Measurements from ENCODE around the gene TRIM2. TPM values are rescaled to one million over a fixed set of nuclear protein-coding genes. Genes with fewer than 3 reads are reported as not detected.

TRIM2 gene
- total and polyA plus RNA-seq, 9 donors = 9.5 to 57.5 (median 44.4) TPM

DNA sequence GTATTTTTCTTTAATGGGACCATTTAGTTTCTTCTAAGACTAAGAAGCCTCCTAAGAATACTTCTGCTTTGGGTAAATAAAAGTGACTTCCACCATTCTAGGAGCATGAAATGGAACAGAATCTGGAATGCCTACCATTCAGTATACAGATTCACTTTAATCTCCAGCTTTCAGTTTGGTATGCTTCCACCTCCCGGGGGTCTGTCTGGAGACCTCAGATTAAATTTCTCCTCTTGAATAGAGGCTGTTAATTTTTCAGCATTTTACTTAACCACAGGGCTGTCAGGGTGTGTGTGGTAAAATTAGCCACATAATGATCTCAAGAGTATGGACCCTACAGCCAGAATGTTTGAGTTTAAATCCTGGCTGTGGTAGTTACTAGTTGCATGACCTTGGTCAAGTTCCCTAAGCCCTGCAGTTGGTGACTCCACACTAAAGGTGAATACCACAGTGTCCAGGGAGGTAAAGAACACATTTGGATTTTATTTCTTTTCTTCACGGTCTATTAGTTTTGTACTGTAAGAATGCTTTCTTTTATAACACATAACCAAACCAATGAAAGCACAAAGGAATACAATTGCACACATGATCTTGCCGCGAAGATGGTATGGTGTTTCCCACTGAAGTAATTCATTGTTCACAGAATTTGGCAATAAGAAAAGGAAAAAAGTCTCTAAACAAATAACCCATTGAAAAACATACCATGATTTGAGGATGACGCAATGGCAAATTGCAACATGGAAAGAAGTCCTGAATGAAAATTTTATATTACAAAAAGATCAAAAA lies 37.3 kb upstream of the TRIM2 start:
- H3K4me3 ChIP-seq = no peak overlapping the region
- no peaks in the 10 kb centered on the region for H3K4me1 ChIP-seq (ENCODE audit: insufficient read depth)
- WGBS, 3 donors = 72 to 83% (median 76%) methylated on average over 5 of the region's 5 CpGs
- H3K9me3 ChIP-seq = no peaks in the 10 kb centered on the region
- no peaks in the 10 kb centered on the region for H3K36me3 ChIP-seq
- intact Hi-C loops (cut with DNase I) = no loop called here
- no peaks in the 10 kb centered on the region for H3K27me3 ChIP-seq
- DNase-seq = no peak
- H3K27ac ChIP-seq = no peak overlapping the region
- TF ChIP-seq EP300 (IDR thresholded peaks at IDR 0.05) (no peak), POLR2A (IDR thresholded peaks at IDR 0.05) (no peak)
- TF ChIP-seq, protein P1, sequence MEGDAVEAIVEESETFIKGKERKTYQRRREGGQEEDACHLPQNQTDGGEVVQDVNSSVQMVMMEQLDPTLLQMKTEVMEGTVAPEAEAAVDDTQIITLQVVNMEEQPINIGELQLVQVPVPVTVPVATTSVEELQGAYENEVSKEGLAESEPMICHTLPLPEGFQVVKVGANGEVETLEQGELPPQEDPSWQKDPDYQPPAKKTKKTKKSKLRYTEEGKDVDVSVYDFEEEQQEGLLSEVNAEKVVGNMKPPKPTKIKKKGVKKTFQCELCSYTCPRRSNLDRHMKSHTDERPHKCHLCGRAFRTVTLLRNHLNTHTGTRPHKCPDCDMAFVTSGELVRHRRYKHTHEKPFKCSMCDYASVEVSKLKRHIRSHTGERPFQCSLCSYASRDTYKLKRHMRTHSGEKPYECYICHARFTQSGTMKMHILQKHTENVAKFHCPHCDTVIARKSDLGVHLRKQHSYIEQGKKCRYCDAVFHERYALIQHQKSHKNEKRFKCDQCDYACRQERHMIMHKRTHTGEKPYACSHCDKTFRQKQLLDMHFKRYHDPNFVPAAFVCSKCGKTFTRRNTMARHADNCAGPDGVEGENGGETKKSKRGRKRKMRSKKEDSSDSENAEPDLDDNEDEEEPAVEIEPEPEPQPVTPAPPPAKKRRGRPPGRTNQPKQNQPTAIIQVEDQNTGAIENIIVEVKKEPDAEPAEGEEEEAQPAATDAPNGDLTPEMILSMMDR (IDR thresholded peaks at IDR 0.05) = no peak

DNA sequence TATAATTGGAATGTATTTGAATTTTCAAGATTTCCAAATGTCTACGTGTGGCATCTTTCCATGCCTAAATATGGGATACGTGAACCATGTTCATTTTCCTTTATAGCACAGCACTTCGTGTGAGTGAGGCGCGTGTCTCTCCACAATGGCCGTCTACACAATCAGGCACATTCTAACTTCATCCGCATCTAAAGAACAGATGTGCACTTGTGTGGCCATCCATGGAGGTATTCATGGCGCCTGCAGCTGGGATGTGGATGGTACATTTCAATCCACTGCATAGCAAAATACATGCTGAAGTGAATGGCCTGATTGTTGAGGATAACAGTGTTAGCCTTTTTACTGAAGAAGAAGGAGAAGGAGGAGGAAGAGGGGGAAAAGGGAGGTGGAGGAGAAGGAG lies 34.5 kb upstream of the TRIM2 start:
- WGBS, 3 donors = 79 to 82% (median 81%) methylated on average over 8 of the region's 8 CpGs
- intact Hi-C loops (cut with DNase I) = no loop called here
- TF ChIP-seq EP300 (IDR thresholded peaks at IDR 0.05) = no peak
- TF ChIP-seq POLR2A (IDR thresholded peaks at IDR 0.05) = no peak
- TF ChIP-seq, protein P1 (IDR thresholded peaks at IDR 0.05) = no peak
- no peak overlapping the region for H3K4me3 ChIP-seq
- no peaks in the 10 kb centered on the region for H3K4me1 ChIP-seq (ENCODE audit: insufficient read depth)
- no peak overlapping the region for H3K27ac ChIP-seq
- DNase-seq = no peak
- H3K27me3 ChIP-seq = no peaks in the 10 kb centered on the region
- H3K9me3 ChIP-seq = no peaks in the 10 kb centered on the region
- no peaks in the 10 kb centered on the region for H3K36me3 ChIP-seq

DNA sequence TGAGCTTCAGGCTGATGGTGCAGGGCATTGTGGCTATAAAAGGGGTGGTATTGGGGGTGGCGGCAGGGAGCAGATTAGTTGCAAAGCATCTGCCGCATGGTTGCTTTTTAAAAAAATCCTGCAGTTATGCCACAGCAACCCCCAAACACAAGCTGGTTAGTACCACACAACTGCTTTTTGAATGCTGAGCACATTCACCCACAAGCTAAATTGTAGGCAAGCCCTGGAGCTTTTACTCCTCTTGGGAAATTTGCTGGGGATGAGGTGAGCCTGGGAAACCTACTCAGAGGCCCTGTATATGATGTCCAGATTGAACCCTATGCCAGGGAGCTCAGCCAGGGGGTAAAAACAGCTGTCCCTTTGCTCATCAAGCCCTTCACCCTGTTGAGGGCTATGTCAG lies 33.8 kb upstream of the TRIM2 start:
- intact Hi-C loops (cut with DNase I) = no loop called here
- Histone ChIP-seq H3K4me1 (ENCODE audit: insufficient read depth) (no peaks in the 10 kb centered on the region), H3K27ac (no peak overlapping the region), H3K27me3 (no peaks in the 10 kb centered on the region), H3K36me3 (no peaks in the 10 kb centered on the region), H3K4me3 (no peak overlapping the region), H3K9me3 (no peaks in the 10 kb centered on the region)
- TF ChIP-seq EP300 (IDR thresholded peaks at IDR 0.05) (no peak), POLR2A (IDR thresholded peaks at IDR 0.05) (no peak)
- TF ChIP-seq, protein P1 (IDR thresholded peaks at IDR 0.05) = no peak
- no peak for DNase-seq
- 92 to 98% (median 98%) methylated on average over 2 of the region's 2 CpGs for WGBS, 3 donors

DNA sequence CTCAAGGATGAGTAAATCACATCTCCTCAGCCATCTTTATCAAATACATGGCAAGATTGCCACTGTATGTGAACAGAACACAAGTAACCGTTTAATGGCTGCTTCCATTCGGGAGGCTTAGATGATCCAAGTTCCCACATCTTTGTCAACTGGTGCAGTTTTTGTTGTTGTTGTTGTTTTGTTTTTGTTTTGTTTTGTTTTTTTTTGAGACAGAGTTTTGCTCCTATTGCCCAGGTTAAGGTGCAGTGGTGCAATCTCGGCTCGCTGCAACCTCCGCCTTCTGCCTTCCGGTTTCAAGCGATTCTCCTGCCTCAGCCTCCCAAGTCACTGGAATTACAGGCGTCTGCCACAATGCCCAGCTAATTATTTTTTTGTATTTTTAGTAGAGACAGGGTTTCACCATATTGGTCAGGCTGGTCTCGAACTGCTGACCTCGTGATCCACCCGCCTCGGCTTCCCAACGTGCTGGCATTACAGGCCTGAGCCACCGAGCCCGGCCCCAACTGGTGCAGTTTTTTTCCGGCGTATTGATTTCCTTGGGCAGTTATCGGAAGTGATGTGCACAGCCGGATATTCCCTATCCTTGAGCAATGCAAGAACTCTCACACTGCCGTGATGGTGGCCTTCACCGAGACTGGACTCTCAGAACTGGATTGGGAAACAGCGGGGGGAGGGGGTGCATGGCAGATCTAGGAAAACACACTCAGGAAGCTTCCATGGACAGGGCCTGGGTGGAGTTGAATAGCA lies 29.2 kb upstream of the TRIM2 start:
- whole genome bisulfite sequencing, 3 donors = 93 to 96% (median 96%) methylated on average over 22 of the region's 22 CpGs
- intact Hi-C loops (cut with DNase I) = no loop called here
- Histone ChIP-seq H3K36me3 (no peaks in the 10 kb centered on the region), H3K27ac (no peak overlapping the region), H3K9me3 (no peaks in the 10 kb centered on the region), H3K4me3 (no peak overlapping the region), H3K4me1 (ENCODE audit: insufficient read depth) (no peaks in the 10 kb centered on the region), H3K27me3 (no peaks in the 10 kb centered on the region)
- DNase-seq = no peak
- TF ChIP-seq EP300 (IDR thresholded peaks at IDR 0.05) (no peak), POLR2A (IDR thresholded peaks at IDR 0.05) (no peak)
- TF ChIP-seq, protein P1 (IDR thresholded peaks at IDR 0.05) = no peak
